Lower leg skin (tissue), 4 donors: ENCODE data around the gene ACP4. TPM values are rescaled to one million over a fixed set of nuclear protein-coding genes. Genes with fewer than 3 reads are reported as not detected.
"Not testable (repeated sequence)": the region's sequence is repeated elsewhere in the genome, so short reads cannot be mapped to it uniquely, and the experiment has no call there.

Source experiments
- DNase-seq, 2 donors: peaks; one replicate each; pipeline ENCODE4 v3.0.0-alpha.2; 2019; ENCODE audit warnings: low spot score in 2 of 2
- H3K4me3 ChIP-seq: fragments of 200-600 bp; sonication (generic); 2 replicates; pipeline ENCODE4 v1.5.1; 2017; ENCODE audit warnings: mild to moderate bottlenecking, low read depth; ENCODE audit not compliant: poor library complexity, severe bottlenecking
- CTCF ChIP-seq, 3 donors: fragments of 450-650 bp; IDR thresholded peaks; one replicate each; pipeline ENCODE4 v1.5.1; 2016; ENCODE audit warnings: antibody characterized with exemption in 3 of 3, mild to moderate bottlenecking in 3 of 3, moderate library complexity in 2 of 3
- POLR2A ChIP-seq, 2 donors: fragments of 450-650 bp; IDR thresholded peaks; one replicate each; pipeline ENCODE4 v1.6.1; 2016 to 2017; ENCODE audit warnings: antibody characterized with exemption in 2 of 2, mild to moderate bottlenecking in 1 of 2, moderate library complexity in 1 of 2
- WGBS, 2 donors: methylation state at CpG; one replicate each; pipeline ENCODE4 v1.1.5; 2018; 5-methylcytosine and 5-hydroxymethylcytosine counted together
- intact Hi-C: fragments of 100-400 bp; cut with DNase I; formaldehyde crosslinking; loops from one replicate; pipeline ENCODE4 v1.15.0; 2023; ENCODE audit warnings: low total_unique reads
- total RNA-seq, 4 donors: library from RNA; depleted of rRNA; stranded (reverse); fragments of >200 nt; gene quantifications; one replicate each; pipeline ENCODE4 v1.1.0, GENCODE V29; 2016

The ACP4 gene
- total RNA-seq, result 1 to 10 TPM in 1 of 4 donors, under 1 TPM in 1, not detected in 2; 0.58 to 3.1 TPM

DNA sequence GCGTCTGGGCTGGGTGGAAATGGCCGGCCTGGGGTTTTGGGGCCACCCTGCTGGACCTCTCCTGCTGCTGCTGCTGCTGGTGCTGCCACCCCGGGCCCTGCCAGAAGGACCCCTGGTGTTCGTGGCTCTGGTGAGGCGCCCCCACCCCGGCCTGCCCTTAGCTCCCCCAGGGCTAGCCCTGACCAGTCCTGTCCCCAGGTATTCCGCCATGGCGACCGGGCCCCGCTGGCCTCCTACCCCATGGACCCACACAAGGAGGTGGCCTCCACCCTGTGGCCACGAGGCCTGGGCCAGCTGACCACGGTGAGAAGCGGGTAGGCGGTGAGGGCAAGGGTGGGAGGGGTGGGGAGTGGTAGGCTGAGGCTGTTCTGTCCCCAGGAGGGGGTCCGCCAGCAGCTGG lies at the start of gene ACP4:
Gene ACP4 (plus strand): TSS at position 20 of the 400 bp plus-strand sequence. CDS start 0 bp downstream, at position 20.
- DNase-seq, result no peak
- H3K4me3 ChIP-seq, result no peak within 1 kb of the TSS
- TF ChIP-seq CTCF (IDR thresholded peaks at IDR 0.05), result no peak
- no peak for TF ChIP-seq POLR2A (IDR thresholded peaks at IDR 0.05)
- intact Hi-C loops, result loop anchor here (10.0 kb wide), 1 partner anchor 124 kb away; the partner anchor contains the start of gene KLK4
- 83% methylated on average over 6 to 12 of the region's 15 CpGs for WGBS, 2 donors

DNA sequence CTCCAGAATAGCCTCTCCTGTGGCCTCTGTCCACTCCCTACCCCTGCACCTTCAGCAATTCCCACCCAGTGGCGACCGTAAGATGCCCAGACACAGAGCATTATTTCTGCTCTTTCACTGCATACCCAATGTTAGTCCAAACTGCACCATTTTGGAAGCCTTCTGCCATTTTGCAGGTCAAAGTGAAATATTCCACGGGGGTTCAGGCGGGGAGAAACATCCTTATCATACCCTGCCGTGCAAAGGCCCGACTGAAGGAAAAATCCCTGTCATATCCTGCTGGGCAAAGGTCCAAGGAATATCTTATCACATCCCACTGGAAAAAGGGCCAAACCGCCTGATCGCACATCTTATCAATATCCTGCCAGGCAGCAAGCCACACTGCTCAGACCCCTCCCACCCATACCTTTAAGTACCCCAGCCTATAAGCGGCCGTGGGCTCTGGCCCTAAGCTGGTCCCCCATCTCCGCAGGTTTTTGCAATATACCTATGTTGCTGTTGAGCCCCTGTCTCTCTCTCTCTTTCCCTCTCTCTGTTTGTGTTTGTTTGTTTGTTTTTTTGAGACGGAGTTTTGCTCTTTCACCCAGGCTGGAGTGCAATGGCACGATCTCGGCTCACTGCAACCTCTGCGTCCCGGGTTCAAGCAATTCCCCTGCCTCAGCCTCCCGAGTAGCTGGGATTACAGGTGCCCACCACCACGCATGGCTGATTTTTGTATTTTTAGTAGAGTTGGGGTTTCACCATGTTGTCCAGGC lies 48.9 kb upstream of the ACP4 start:
- H3K4me3 ChIP-seq, result no peak overlapping the region
- no peak for TF ChIP-seq POLR2A (IDR thresholded peaks at IDR 0.05)
- no peak for TF ChIP-seq CTCF (IDR thresholded peaks at IDR 0.05)
- no peak for DNase-seq
- intact Hi-C loops, result no loop called here
- 69 to 75% methylated on average over 18 of the region's 18 CpGs for WGBS, 2 donors

GRCh38 chr19:50743537-50743936 lies 46.7 kb upstream of the ACP4 start:
- DNase-seq, result no peak
- intact Hi-C loops, result no loop called here
- WGBS, 2 donors, result 76 to 89% methylated on average over 6 of the region's 6 CpGs
- no peak overlapping the region for H3K4me3 ChIP-seq
- TF ChIP-seq POLR2A (IDR thresholded peaks at IDR 0.05) (no peak), CTCF (IDR thresholded peaks at IDR 0.05) (no peak)

DNA sequence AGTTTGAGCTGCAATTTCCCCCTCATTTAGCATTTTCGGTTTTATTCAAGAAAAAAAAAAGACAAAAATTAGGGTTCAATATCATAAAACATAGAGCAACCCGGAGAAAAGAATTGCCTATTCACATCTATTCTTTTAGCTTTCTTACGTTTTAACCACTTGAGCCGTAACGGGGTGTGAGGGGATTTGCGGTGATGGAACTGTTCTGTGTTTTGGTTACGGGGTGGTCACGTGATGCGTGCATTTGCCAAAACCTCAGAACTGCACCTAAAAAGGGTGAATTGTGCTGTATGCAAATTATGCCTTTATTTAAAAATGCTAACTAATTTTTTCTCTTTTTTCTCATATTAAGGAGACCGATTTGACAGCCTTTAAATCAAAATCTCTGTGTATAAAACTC lies 45.0 kb upstream of the ACP4 start:
- TF ChIP-seq CTCF (IDR thresholded peaks at IDR 0.05) (no peak), POLR2A (IDR thresholded peaks at IDR 0.05) (no peak)
- no peak for DNase-seq
- H3K4me3 ChIP-seq, result no peak overlapping the region
- 66 to 78% methylated on average over 10 of the region's 10 CpGs for WGBS, 2 donors
- intact Hi-C loops, result no loop called here

- WGBS, 2 donors, result 64 to 73% methylated on average over 14 of the region's 14 CpGs
- intact Hi-C loops, H3K4me3 ChIP-seq, DNase-seq: not testable (repeated sequence)
Measured at GRCh38 chr19:50747141-50747540, 43.1 kb upstream of the ACP4 start.

DNA sequence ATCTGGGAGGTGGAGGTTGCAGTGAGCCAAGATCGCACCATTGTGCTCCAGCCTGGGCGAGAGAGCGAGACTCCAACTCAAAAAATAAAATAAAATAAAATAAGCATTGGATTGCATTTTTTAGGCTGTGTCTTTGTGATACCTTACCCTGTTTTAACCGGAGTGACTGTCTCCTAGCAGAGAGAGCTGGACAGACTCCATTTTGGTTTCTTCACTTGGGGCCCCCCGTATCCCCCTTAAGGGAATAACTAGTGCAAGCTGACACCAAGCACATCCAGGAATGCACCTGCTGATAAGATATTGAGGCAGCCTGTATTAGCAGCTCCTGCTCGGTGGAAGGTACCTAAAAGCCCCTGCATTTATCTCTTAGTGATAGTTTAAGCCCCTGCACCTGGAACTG lies 40.7 kb upstream of the ACP4 start:
- intact Hi-C loops, result no loop called here
- DNase-seq, result no peak
- no peak for TF ChIP-seq POLR2A (IDR thresholded peaks at IDR 0.05)
- no peak for TF ChIP-seq CTCF (IDR thresholded peaks at IDR 0.05)
- 63 to 68% methylated on average over 6 of the region's 6 CpGs for WGBS, 2 donors
- no peak overlapping the region for H3K4me3 ChIP-seq
